HG02840 (cell line): Measurements from ENCODE around the gene CASP5.
"Not testable (repeated sequence)": the region's sequence is repeated elsewhere in the genome, so short reads cannot be mapped to it uniquely, and the experiment has no call there.

Experiments
- ATAC-seq: cut with Tn5 transposase; IDR thresholded peaks from one replicate; pipeline ENCODE4 v1.9.1; 2021; ENCODE audit warnings: mild to moderate bottlenecking, moderate library complexity, moderate number of reproducible peaks; ENCODE audit not compliant: unreplicated experiment, low FRiP score

CASP5 gene

GRCh38 chr11:105034388-105034787, 11.4 kb upstream of the CASP5 start:
- not testable (repeated sequence) for ATAC-seq

- no peak for ATAC-seq
These were observed 10.8 kb upstream of the CASP5 start for GRCh38 chr11:105033781-105034180.

- ATAC-seq, result no peak
These were observed 10.4 kb upstream of the CASP5 start for GRCh38 chr11:105033343-105033742.

- ATAC-seq, result no peak
These were observed 9.5 kb upstream of the CASP5 start for GRCh38 chr11:105032495-105032894.

- no peak for ATAC-seq
These were observed 4.7 kb upstream of the CASP5 start for GRCh38 chr11:105027678-105028077.

- no peak for ATAC-seq
These were observed 1.4 kb upstream of the CASP5 start for GRCh38 chr11:105024394-105024793.

- no peak for ATAC-seq
These were observed 441 bp downstream of the CASP5 start for GRCh38 chr11:105022527-105022926.

- no peak for ATAC-seq
These were observed 15.5 kb downstream of the CASP5 start for GRCh38 chr11:105007463-105007862.

GRCh38 chr11:105005451-105005845, 17.5 kb downstream of the CASP5 start:
- ATAC-seq, result no peak

GRCh38 chr11:105004021-105004420, 18.9 kb downstream of the CASP5 start:
- ATAC-seq, result no peak

- ATAC-seq, result no peak
These were observed 19.8 kb downstream of the CASP5 start for GRCh38 chr11:105003151-105003550.

GRCh38 chr11:105000797-105001196, 22.2 kb downstream of the CASP5 start:
- ATAC-seq, result no peak

GRCh38 chr11:105000167-105000566, 22.8 kb downstream of the CASP5 start:
- ATAC-seq, result no peak

- no peak for ATAC-seq
These were observed 23.2 kb downstream of the CASP5 start for GRCh38 chr11:104999721-105000120.

GRCh38 chr11:104997288-104997687, 25.7 kb downstream of the CASP5 start:
- no peak for ATAC-seq

- no peak for ATAC-seq
These were observed 28.0 kb downstream of the CASP5 start for GRCh38 chr11:104995001-104995408.

GRCh38 chr11:104992781-104993180, 30.2 kb downstream of the CASP5 start:
- ATAC-seq, result no peak

GRCh38 chr11:104991994-104992393, 31.0 kb downstream of the CASP5 start:
- no peak for ATAC-seq

- ATAC-seq, result no peak
These were observed 38.2 kb downstream of the CASP5 start for GRCh38 chr11:104984808-104985207.

GRCh38 chr11:104979839-104980238, 43.1 kb downstream of the CASP5 start:
- ATAC-seq, result no peak

GRCh38 chr11:104973616-104974015, 49.4 kb downstream of the CASP5 start:
- no peak for ATAC-seq

GRCh38 chr11:104972924-104973323, 50.0 kb downstream of the CASP5 start:
- not testable (repeated sequence) for ATAC-seq

GRCh38 chr11:104970756-104971155, 52.2 kb downstream of the CASP5 start:
- no peak for ATAC-seq
